ENCODE measurements around the gene RYR2. TPM values are rescaled to one million over a fixed set of nuclear protein-coding genes. Genes with fewer than 3 reads are reported as not detected.

Gene RYR2
- total RNA-seq, 2 donors from 2014 or later = 7.6 to 8.8 TPM

- DNase-seq (ENCODE audit: low spot score) = no peak
- intact Hi-C loops (cut with DNase I) = no loop called here
Observed at GRCh38 chr1:237711281-237711680, 669.3 kb downstream of the RYR2 start.

- no peak for DNase-seq (ENCODE audit: low spot score)
- intact Hi-C loops (cut with DNase I) = no loop called here
Observed at GRCh38 chr1:237712082-237712481, 670.1 kb downstream of the RYR2 start.

- intact Hi-C loops (cut with DNase I) = no loop called here
- DNase-seq (ENCODE audit: low spot score) = no peak
Observed at GRCh38 chr1:237712586-237713157, 670.7 kb downstream of the RYR2 start.

- intact Hi-C loops (cut with DNase I) = no loop called here
- no peak for DNase-seq (ENCODE audit: low spot score)
Observed at GRCh38 chr1:237713916-237714315, 671.9 kb downstream of the RYR2 start.

GRCh38 chr1:237717106-237717505 is 675.1 kb downstream of the RYR2 start:
- DNase-seq (ENCODE audit: low spot score) = no peak
- intact Hi-C loops (cut with DNase I) = no loop called here

- no peak for DNase-seq (ENCODE audit: low spot score)
- intact Hi-C loops (cut with DNase I) = no loop called here
Observed at GRCh38 chr1:237730826-237731350, 688.9 kb downstream of the RYR2 start.

- intact Hi-C loops (cut with DNase I) = no loop called here
- DNase-seq (ENCODE audit: low spot score) = no peak
Observed at GRCh38 chr1:237732657-237733056, 690.7 kb downstream of the RYR2 start.

GRCh38 chr1:237736372-237737029 is 694.5 kb downstream of the RYR2 start:
- no peak for DNase-seq (ENCODE audit: low spot score)
- intact Hi-C loops (cut with DNase I) = no loop called here

- DNase-seq (ENCODE audit: low spot score) = no peak
- intact Hi-C loops (cut with DNase I) = no loop called here
Observed at GRCh38 chr1:237737448-237737847, 695.5 kb downstream of the RYR2 start.

- DNase-seq (ENCODE audit: low spot score) = no peak
- intact Hi-C loops (cut with DNase I) = no loop called here
Observed at GRCh38 chr1:237737938-237738610, 696.1 kb downstream of the RYR2 start.

- intact Hi-C loops (cut with DNase I) = no loop called here
- DNase-seq (ENCODE audit: low spot score) = no peak
Observed at GRCh38 chr1:237740846-237741245, 698.9 kb downstream of the RYR2 start.

GRCh38 chr1:237745545-237745944 is 703.6 kb downstream of the RYR2 start:
- no peak for DNase-seq (ENCODE audit: low spot score)
- intact Hi-C loops (cut with DNase I) = no loop called here

GRCh38 chr1:237748171-237748960 is 706.4 kb downstream of the RYR2 start:
- no peak for DNase-seq (ENCODE audit: low spot score)
- intact Hi-C loops (cut with DNase I) = no loop called here

GRCh38 chr1:237749122-237749521 is 707.1 kb downstream of the RYR2 start:
- intact Hi-C loops (cut with DNase I) = no loop called here
- no peak for DNase-seq (ENCODE audit: low spot score)

GRCh38 chr1:237751090-237751489 is 709.1 kb downstream of the RYR2 start:
- DNase-seq (ENCODE audit: low spot score) = no peak
- intact Hi-C loops (cut with DNase I) = no loop called here

GRCh38 chr1:237754627-237755026 is 712.6 kb downstream of the RYR2 start:
- intact Hi-C loops (cut with DNase I) = no loop called here
- no peak for DNase-seq (ENCODE audit: low spot score)

- DNase-seq (ENCODE audit: low spot score) = no peak
- intact Hi-C loops (cut with DNase I) = no loop called here
Observed at GRCh38 chr1:237756304-237756967, 714.5 kb downstream of the RYR2 start.

GRCh38 chr1:237759377-237759776 is 717.4 kb downstream of the RYR2 start:
- intact Hi-C loops (cut with DNase I) = no loop called here
- no peak for DNase-seq (ENCODE audit: low spot score)

GRCh38 chr1:237760951-237761350 is 719.0 kb downstream of the RYR2 start:
- DNase-seq (ENCODE audit: low spot score) = no peak
- intact Hi-C loops (cut with DNase I) = no loop called here

Measured in posterior vena cava (tissue), 2 donors.